K562 treated with DMSO at 1 percent for 48 hours (cell line): Measurements from ENCODE around the gene PLBD2. TPM values are rescaled to one million over a fixed set of nuclear protein-coding genes. Genes with fewer than 3 reads are reported as not detected.

Experiments
- total RNA-seq: library from RNA; unstranded; fragments of 300-600 nt; gene quantifications from 2 replicates; pipeline ENCODE4 v1.2.3, GENCODE V29; 2022; ENCODE audit warnings: low replicate concordance; ENCODE audit errors: extremely low read depth

The PLBD2 gene
- not detected in 2 replicates for total RNA-seq

GRCh38 chr12:113358381-113359132 lies at the start of gene PLBD2:
Gene PLBD2, plus strand, starts transcription at chr12:113358587. Its CDS starts 14 bp downstream, at chr12:113358601.

GRCh38 chr12:113334786-113335539 lies 23.4 kb upstream of the PLBD2 start, which contains the start of gene SLC8B1:
Gene SLC8B1, minus strand, starts transcription at chr12:113335109. Its CDS starts 2,231 bp downstream, at chr12:113332878.

GRCh38 chr12:113403435-113404415 lies 45.3 kb downstream of the PLBD2 start, which contains the start of gene SDS:
Gene SDS, minus strand, starts transcription at chr12:113403887. Its CDS starts 4,179 bp downstream, at chr12:113399708.

GRCh38 chr12:113422030-113422885 lies 63.9 kb downstream of the PLBD2 start, which contains the start of gene SDSL:
Gene SDSL, plus strand, starts transcription at chr12:113422380. Its CDS starts 5,603 bp downstream, at chr12:113427983.

Other genes with a start within 250 kb of the PLBD2 start
- not detected in 2 replicates for gene RASAL1, start 222.8 kb upstream of the PLBD2 start, total RNA-seq
- not detected in 2 replicates for gene CFAP73, start 208.9 kb upstream of the PLBD2 start, total RNA-seq
- gene DDX54, start 173.1 kb upstream of the PLBD2 start, total RNA-seq: not detected in 2 replicates
- gene RITA1, start 172.9 kb upstream of the PLBD2 start, total RNA-seq: not detected in 2 replicates
- gene TPCN1, start 137.1 kb upstream of the PLBD2 start, total RNA-seq: not detected in 2 replicates
- not detected in 2 replicates for gene SLC8B1, start 23.5 kb upstream of the PLBD2 start, total RNA-seq
- not detected in 2 replicates for gene SDS, start 45.3 kb downstream of the PLBD2 start, total RNA-seq
- not detected in 2 replicates for gene SDSL, start 63.8 kb downstream of the PLBD2 start, total RNA-seq
- not detected in 2 replicates for gene LHX5, start 113.3 kb downstream of the PLBD2 start, total RNA-seq